Measurements from ENCODE around the gene AAK1.

AAK1 gene

DNA sequence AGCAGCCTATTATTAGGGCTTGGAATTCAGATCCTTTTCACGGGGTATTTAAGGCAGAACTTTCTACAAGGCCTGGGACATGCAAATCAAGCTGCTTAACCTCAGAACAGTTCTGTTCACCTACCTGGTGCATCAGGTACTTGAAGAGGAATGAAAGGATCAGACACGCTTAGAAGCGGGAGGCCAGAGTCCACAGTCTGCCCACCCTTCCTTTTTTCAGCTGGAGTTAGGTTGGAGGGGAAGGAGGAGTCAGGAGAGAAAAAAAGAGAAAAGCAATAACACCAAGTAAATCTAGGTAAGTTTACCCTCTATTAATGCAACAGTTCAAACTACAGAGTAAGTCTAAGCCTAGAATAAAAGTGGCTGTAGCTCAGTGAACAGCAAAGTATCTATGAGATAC, 147.7 kb downstream of the AAK1 start:
- Histone ChIP-seq H3K4me1 (ENCODE audit: control insufficient read depth, insufficient read depth, low read length) (peaks cover 8% of the 10 kb centered on the region), H3K27me3 (ENCODE audit: control insufficient read depth, insufficient read depth, low read length) (no peaks in the 10 kb centered on the region), H3K36me3 (ENCODE audit: control insufficient read depth, insufficient read depth, low read length) (peaks cover 3% of the 10 kb centered on the region; the same call in 1 of the 2 replicates), H3K9me3 (ENCODE audit: control insufficient read depth, insufficient read depth, low read length) (no peaks in the 10 kb centered on the region), H3K27ac (ENCODE audit: low read depth, low read length) (no peak overlapping the region), H3K4me3 (ENCODE audit: low read depth, low read length) (no peak overlapping the region), H3K9ac (ENCODE audit: low read depth, low read length) (no peak overlapping the region)

GRCh38 chr2:69495008-69495407, 148.5 kb downstream of the AAK1 start:
- Histone ChIP-seq H3K9ac (ENCODE audit: low read depth, low read length) (no peak overlapping the region), H3K4me3 (ENCODE audit: low read depth, low read length) (no peak overlapping the region), H3K36me3 (ENCODE audit: control insufficient read depth, insufficient read depth, low read length) (peaks cover 3% of the 10 kb centered on the region; the same call in 1 of the 2 replicates), H3K9me3 (ENCODE audit: control insufficient read depth, insufficient read depth, low read length) (no peaks in the 10 kb centered on the region), H3K27ac (ENCODE audit: low read depth, low read length) (no peak overlapping the region), H3K4me1 (ENCODE audit: control insufficient read depth, insufficient read depth, low read length) (0 out of 2 replicates have a peak, but pooled peaks cover under 1% of the 10 kb centered on the region), H3K27me3 (ENCODE audit: control insufficient read depth, insufficient read depth, low read length) (no peaks in the 10 kb centered on the region)

- no peaks in the 10 kb centered on the region for H3K27me3 ChIP-seq (ENCODE audit: control insufficient read depth, insufficient read depth, low read length)
- no peak overlapping the region for H3K9ac ChIP-seq (ENCODE audit: low read depth, low read length)
- no peak overlapping the region for H3K4me3 ChIP-seq (ENCODE audit: low read depth, low read length)
- no peaks in the 10 kb centered on the region for H3K4me1 ChIP-seq (ENCODE audit: control insufficient read depth, insufficient read depth, low read length)
- no peak overlapping the region for H3K27ac ChIP-seq (ENCODE audit: low read depth, low read length)
- H3K36me3 ChIP-seq (ENCODE audit: control insufficient read depth, insufficient read depth, low read length): peaks cover 3% of the 10 kb centered on the region; the same call in 1 of the 2 replicates
- no peaks in the 10 kb centered on the region for H3K9me3 ChIP-seq (ENCODE audit: control insufficient read depth, insufficient read depth, low read length)
Measured at GRCh38 chr2:69494126-69494525, 149.4 kb downstream of the AAK1 start.

DNA sequence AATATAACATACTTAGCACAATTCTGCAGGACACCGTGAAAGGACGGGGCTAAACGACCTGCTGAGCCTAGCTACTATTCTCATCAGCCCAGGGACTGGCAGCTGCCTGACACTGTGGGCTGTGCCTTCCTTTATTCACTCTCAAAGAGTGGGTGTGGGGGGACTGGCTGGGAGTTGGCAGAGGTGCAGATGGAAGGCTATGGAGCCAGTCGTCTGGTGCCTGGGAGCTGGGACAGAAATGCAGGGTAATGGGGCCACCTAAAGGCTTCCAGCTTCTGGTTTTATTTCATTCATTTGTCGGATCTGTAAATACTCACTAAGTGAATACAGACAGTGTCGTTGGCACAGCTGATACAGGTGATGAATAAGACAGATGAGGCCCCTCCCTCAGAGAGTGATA, 150.3 kb downstream of the AAK1 start:
- Histone ChIP-seq H3K27ac (ENCODE audit: low read depth, low read length) (no peak overlapping the region), H3K9ac (ENCODE audit: low read depth, low read length) (no peak overlapping the region), H3K4me1 (ENCODE audit: control insufficient read depth, insufficient read depth, low read length) (no peaks in the 10 kb centered on the region), H3K4me3 (ENCODE audit: low read depth, low read length) (no peak overlapping the region), H3K9me3 (ENCODE audit: control insufficient read depth, insufficient read depth, low read length) (no peaks in the 10 kb centered on the region), H3K36me3 (ENCODE audit: control insufficient read depth, insufficient read depth, low read length) (peaks cover 3% of the 10 kb centered on the region; the same call in 1 of the 2 replicates), H3K27me3 (ENCODE audit: control insufficient read depth, insufficient read depth, low read length) (no peaks in the 10 kb centered on the region)

GRCh38 chr2:69491864-69492263, 151.7 kb downstream of the AAK1 start:
- no peaks in the 10 kb centered on the region for H3K4me1 ChIP-seq (ENCODE audit: control insufficient read depth, insufficient read depth, low read length)
- no peak overlapping the region for H3K27ac ChIP-seq (ENCODE audit: low read depth, low read length)
- H3K9me3 ChIP-seq (ENCODE audit: control insufficient read depth, insufficient read depth, low read length): no peaks in the 10 kb centered on the region
- H3K9ac ChIP-seq (ENCODE audit: low read depth, low read length): no peak overlapping the region
- no peaks in the 10 kb centered on the region for H3K27me3 ChIP-seq (ENCODE audit: control insufficient read depth, insufficient read depth, low read length)
- H3K4me3 ChIP-seq (ENCODE audit: low read depth, low read length): no peak overlapping the region
- H3K36me3 ChIP-seq (ENCODE audit: control insufficient read depth, insufficient read depth, low read length): peaks cover 5% of the 10 kb centered on the region; the same call in 1 of the 2 replicates

DNA sequence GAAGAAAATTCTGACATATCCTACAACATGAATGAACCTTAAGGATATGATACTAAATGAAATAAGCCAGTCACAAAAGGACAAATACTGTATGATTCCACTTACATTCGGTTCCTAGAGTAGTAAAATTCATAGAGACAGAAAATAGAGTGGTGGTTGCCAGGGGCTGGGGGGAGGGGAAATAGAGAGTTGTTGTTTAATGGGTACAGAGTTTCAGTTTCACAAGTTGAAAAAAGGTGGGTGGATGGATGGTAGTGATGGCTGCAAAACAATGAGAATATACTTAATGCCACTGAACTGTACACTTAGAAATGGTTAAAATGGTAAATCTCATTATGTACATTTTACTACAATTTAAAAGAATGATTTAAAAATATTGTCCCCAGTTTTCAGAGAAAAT, 153.1 kb downstream of the AAK1 start:
- Histone ChIP-seq H3K27me3 (ENCODE audit: control insufficient read depth, insufficient read depth, low read length) (no peaks in the 10 kb centered on the region), H3K36me3 (ENCODE audit: control insufficient read depth, insufficient read depth, low read length) (peaks cover 5% of the 10 kb centered on the region; the same call in 1 of the 2 replicates), H3K9ac (ENCODE audit: low read depth, low read length) (no peak overlapping the region), H3K27ac (ENCODE audit: low read depth, low read length) (no peak overlapping the region), H3K4me3 (ENCODE audit: low read depth, low read length) (no peak overlapping the region), H3K9me3 (ENCODE audit: control insufficient read depth, insufficient read depth, low read length) (no peaks in the 10 kb centered on the region), H3K4me1 (ENCODE audit: control insufficient read depth, insufficient read depth, low read length) (no peaks in the 10 kb centered on the region)

DNA sequence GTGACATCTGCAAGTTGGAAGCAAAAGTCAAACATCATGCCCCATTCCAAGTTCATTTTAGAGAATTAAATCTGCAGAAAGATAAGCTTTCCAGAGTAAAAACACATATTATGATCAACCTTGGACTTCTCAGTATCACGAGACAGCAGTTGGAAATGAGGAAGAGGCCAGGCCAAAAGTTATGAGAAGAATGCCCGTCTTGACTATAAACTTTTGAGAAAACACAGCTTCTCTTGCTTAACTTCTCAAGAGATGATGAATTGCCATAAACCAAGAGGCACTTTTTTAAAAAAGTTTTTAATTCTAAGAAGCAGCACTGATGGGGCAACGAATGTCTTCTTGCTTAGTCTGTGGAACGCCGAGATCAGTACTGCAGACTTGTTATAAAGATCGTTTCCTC, 153.7 kb downstream of the AAK1 start:
- Histone ChIP-seq H3K4me1 (ENCODE audit: control insufficient read depth, insufficient read depth, low read length) (no peaks in the 10 kb centered on the region), H3K27ac (ENCODE audit: low read depth, low read length) (no peak overlapping the region)

DNA sequence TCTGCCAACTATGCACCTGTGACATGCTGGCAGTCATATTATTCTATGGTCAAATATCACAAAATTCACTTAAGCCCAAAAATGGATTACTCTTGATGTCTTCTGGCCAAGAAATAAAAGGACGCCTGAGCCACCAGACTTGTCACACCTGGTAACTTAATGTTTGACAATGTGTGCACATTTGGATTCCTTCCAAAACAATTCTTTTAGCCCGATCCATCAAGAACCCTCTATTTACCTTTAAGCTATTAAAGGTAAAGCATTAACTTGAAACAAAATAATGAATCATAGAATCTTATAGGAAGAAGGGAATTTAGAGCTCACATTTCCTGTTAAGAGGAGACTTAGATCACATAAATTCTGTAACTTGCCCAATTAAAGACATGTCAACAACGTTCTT, 159.8 kb downstream of the AAK1 start:
- no peaks in the 10 kb centered on the region for H3K4me1 ChIP-seq (ENCODE audit: control insufficient read depth, insufficient read depth, low read length)
- no peak overlapping the region for H3K9ac ChIP-seq (ENCODE audit: low read depth, low read length)
- no peaks in the 10 kb centered on the region for H3K9me3 ChIP-seq (ENCODE audit: control insufficient read depth, insufficient read depth, low read length)
- no peak overlapping the region for H3K4me3 ChIP-seq (ENCODE audit: low read depth, low read length)
- no peak overlapping the region for H3K27ac ChIP-seq (ENCODE audit: low read depth, low read length)
- peaks cover 5% of the 10 kb centered on the region for H3K36me3 ChIP-seq (ENCODE audit: control insufficient read depth, insufficient read depth, low read length)
- no peaks in the 10 kb centered on the region for H3K27me3 ChIP-seq (ENCODE audit: control insufficient read depth, insufficient read depth, low read length)

More for the DNA sequence above, 153.7 kb downstream of the AAK1 start:
- Histone ChIP-seq H3K4me3 (ENCODE audit: low read depth, low read length) (no peak overlapping the region), H3K9ac (ENCODE audit: low read depth, low read length) (no peak overlapping the region), H3K27me3 (ENCODE audit: control insufficient read depth, insufficient read depth, low read length) (no peaks in the 10 kb centered on the region), H3K36me3 (ENCODE audit: control insufficient read depth, insufficient read depth, low read length) (peaks cover 5% of the 10 kb centered on the region; the same call in 1 of the 2 replicates), H3K9me3 (ENCODE audit: control insufficient read depth, insufficient read depth, low read length) (no peaks in the 10 kb centered on the region)

GRCh38 chr2:69483024-69483423, 160.5 kb downstream of the AAK1 start:
- Histone ChIP-seq H3K4me1 (ENCODE audit: control insufficient read depth, insufficient read depth, low read length) (0 out of 2 replicates have a peak, but pooled peaks cover under 1% of the 10 kb centered on the region), H3K4me3 (ENCODE audit: low read depth, low read length) (no peak overlapping the region), H3K9ac (ENCODE audit: low read depth, low read length) (no peak overlapping the region), H3K27me3 (ENCODE audit: control insufficient read depth, insufficient read depth, low read length) (no peaks in the 10 kb centered on the region), H3K27ac (ENCODE audit: low read depth, low read length) (no peak overlapping the region), H3K9me3 (ENCODE audit: control insufficient read depth, insufficient read depth, low read length) (no peaks in the 10 kb centered on the region), H3K36me3 (ENCODE audit: control insufficient read depth, insufficient read depth, low read length) (peaks cover 5% of the 10 kb centered on the region)

DNA sequence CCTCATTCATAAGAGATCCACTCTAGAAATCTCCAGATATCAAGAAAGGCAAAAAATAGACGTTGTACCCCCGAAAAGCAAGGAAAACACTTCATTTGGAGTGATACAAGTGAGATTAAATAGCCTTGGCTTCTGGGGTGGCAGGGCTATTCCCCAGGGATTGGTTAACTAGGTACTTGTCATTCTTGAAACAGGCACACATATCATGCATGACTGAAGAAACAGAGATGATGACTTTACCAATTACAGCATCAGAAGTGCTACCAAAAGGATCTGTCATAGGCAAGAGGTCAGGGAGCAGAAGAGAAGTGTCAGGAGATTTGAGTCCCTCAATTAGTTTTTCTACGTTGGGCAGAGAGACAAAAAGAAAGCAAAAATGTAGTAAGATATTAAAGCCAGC, 161.1 kb downstream of the AAK1 start:
- H3K9me3 ChIP-seq (ENCODE audit: control insufficient read depth, insufficient read depth, low read length): no peaks in the 10 kb centered on the region
- peaks cover 5% of the 10 kb centered on the region for H3K36me3 ChIP-seq (ENCODE audit: control insufficient read depth, insufficient read depth, low read length)
- 0 out of 2 replicates have a peak, but pooled peaks cover 3% of the 10 kb centered on the region for H3K4me1 ChIP-seq (ENCODE audit: control insufficient read depth, insufficient read depth, low read length)
- H3K9ac ChIP-seq (ENCODE audit: low read depth, low read length): no peak overlapping the region
- no peaks in the 10 kb centered on the region for H3K27me3 ChIP-seq (ENCODE audit: control insufficient read depth, insufficient read depth, low read length)
- H3K4me3 ChIP-seq (ENCODE audit: low read depth, low read length): no peak overlapping the region
- no peak overlapping the region for H3K27ac ChIP-seq (ENCODE audit: low read depth, low read length)

DNA sequence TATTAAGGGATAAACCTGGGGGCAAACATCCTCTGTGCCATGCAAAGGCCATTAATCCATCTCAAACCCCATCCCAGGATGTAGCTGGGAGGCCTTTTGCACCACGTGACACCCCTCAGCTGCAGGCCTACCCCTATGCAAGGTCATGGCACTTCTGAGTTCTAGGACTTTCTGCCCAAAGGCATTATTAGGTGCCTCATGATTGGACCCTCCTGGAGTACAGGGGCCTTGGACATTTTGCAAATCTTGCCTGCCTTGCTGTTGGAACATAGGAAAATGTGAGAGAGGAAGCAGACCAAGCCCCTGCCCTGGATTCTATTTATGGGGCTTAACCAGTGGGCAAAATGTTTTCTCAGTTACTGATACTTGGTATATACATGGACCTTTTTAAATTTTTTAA, 162.1 kb downstream of the AAK1 start:
- Histone ChIP-seq H3K9ac (ENCODE audit: low read depth, low read length) (no peak overlapping the region), H3K36me3 (ENCODE audit: control insufficient read depth, insufficient read depth, low read length) (no peaks in the 10 kb centered on the region; the same call in 1 of the 2 replicates), H3K4me1 (ENCODE audit: control insufficient read depth, insufficient read depth, low read length) (peaks cover 6% of the 10 kb centered on the region; the same call in 1 of the 2 replicates), H3K27ac (ENCODE audit: low read depth, low read length) (no peak overlapping the region), H3K27me3 (ENCODE audit: control insufficient read depth, insufficient read depth, low read length) (no peaks in the 10 kb centered on the region), H3K9me3 (ENCODE audit: control insufficient read depth, insufficient read depth, low read length) (no peaks in the 10 kb centered on the region), H3K4me3 (ENCODE audit: low read depth, low read length) (no peak overlapping the region)
